ENCODE measurements around the gene VTI1A.
"Not testable (repeated sequence)": the region's sequence is repeated elsewhere in the genome, so short reads cannot be mapped to it uniquely, and the experiment has no call there.

VTI1A gene

DNA sequence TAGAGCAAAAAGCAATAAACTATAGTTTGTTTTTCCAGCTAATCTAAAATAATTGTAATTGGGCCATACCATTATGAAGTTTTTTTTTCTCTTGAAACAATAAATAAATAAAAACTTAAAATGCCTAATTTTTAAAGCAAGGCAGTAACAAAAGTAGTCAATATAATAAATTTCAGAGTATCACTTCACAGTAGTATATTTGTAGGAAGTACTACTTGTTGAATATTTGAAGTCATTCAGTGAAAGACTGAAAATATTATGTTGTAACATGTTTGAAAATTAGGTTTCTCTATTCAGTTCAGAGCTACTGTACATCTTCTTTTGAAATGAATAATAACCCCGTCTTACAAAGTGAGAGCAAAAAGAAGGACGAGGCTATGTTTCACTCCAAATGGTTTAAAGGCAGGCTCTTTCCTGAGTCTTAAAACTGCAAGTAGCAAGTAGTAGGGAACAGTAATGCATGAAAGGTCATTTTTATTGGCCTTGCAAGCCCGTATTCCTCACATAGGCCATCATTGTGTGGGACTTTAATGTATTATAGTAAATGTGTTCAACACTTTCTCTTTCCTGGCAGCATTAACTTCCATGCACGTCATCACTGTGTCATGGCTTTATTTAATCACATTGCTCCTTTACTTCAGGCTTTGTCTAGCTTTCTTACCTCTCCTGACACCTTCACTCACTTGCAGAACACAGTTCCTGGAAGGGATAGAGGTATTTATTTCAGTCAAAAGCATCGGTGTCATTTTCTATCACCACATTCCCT is 141.4 kb downstream of the VTI1A start:
- DNase-seq, result no peak

DNA sequence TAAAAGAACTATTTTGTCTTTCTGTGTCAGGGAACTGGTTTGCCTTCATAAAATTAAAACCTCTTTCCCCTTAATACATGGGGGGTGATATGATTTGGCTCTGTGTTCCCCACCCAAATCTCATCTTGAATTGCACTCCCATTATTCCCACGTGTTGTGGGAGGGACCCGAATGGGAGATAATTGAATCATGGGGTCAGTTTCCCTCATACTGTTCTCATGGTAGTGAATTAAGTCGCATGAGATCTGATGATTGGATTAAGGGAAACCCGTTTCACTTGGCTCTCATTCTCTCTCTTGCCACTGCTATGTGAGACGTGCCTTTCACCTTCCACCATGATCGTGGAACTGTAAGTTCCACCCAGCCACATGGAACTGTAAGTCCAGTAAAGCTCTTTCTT is 142.1 kb downstream of the VTI1A start:
- no peak for DNase-seq

DNA sequence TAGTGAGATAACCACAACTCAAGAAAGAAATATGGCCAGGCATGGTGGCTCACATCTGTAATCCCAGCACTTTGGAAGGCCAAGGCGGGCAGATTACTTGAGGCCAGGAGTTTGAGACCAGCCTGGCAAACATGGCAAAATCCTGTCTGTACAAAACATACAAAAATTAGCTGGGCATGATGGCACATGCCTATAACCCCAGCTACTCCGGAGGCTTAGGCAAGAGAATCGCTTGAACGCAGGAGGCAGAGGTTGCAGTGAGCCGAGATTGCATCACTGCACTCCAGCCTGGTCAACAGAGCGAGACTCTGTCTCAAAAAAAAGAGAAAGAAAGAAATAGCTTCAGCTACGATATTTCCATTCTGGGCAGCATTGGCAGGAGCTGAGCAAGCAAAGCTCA is 143.8 kb downstream of the VTI1A start:
- DNase-seq, result not testable (repeated sequence)

DNA sequence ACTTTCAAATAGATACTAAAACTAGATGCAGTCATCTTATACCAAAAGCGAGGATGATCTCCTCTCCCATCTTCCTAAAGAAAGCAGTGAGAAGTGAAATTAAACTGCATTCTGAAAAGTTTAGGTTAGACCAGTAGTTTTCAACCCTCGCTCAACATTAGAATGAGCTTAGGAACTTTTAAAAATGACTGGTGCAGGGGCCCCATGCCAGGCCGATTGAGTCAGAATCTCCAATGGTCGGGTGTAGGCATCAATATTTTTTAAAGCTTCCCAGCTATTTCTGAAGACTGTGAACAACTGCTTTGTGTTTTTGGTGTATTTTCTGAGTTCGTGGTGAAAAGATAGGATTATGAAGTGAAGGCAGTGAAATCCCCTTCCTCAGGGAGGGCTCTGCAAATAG is 146.0 kb downstream of the VTI1A start:
- DNase-seq, result no peak

DNA sequence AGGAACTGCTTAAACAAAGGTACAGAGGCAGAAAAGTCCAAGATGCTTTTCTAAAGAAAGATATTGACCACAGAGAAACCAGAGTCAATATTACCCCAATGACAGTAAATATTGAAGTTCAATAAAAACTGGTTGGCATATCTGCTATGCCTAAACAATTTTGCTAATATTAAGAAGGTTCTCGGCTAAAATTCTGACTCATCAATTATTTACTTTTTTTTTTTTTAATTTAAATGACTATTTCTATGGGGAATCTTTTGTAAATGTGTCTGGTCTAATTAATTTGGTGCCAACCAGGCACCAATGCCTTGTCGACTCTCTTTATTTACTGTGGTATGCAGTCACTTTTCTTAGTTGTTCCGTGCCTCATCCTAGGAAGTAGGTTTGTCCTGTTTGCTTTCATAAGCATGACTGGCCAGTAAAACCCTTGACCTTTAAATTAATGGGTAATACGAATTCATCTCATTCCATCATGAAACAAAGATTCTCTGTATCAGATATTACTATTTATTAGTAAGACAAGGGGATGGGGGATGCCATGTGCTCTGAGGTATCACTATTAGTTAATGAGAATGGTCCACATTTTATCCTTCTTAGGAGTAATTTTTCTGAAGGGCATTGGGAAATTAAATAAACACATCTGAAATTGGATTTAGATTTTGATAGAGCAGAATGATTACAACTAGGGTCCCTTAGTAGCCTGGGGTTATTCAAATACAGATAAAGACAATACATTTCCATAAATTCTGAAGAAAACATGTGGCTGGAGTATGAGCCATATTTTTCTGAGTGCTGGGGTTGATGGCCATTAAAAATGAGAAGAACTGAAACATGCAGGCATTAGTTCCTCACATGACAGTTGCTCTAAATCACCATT is 154.4 kb downstream of the VTI1A start:
- no peak for DNase-seq

DNA sequence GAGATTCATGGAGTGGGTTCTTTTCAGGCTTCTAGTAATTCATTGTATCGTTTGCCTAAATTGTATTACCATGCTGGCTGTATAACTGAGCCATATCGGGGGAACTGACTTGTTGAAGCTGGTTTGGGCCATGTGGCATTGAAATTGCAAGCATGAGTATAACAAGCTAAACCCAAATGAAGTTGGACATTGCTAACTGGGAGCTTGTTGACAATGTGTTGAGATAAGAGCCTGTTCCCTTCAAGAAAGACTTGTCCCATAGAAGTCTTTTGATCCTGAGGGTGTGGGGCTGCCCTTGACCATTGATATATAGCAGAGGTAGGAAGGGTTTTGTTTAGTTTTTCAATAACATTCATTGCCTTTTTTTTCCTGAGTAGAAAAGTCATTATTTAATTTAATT is 156.0 kb downstream of the VTI1A start:
- DNase-seq, result no peak

DNA sequence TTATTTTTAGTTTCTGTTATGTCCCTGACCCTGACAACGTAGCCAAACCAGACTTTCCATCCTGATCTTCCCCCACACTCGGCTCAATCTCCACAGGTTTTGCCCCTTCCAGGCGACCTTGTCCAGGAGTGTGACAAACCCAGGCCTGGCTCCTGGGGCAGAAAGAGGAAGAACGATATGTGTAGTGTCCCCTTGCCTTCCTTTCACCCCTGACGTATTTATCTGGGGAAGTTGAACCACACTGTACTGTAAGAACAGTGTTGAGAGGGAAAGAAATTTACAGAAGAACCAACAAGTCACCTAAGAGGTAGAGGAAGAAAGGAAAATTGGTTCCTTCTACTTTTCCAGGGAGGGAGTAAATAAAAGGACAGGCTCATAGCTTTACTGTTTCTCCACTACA is 158.0 kb downstream of the VTI1A start:
- DNase-seq, result no peak

DNA sequence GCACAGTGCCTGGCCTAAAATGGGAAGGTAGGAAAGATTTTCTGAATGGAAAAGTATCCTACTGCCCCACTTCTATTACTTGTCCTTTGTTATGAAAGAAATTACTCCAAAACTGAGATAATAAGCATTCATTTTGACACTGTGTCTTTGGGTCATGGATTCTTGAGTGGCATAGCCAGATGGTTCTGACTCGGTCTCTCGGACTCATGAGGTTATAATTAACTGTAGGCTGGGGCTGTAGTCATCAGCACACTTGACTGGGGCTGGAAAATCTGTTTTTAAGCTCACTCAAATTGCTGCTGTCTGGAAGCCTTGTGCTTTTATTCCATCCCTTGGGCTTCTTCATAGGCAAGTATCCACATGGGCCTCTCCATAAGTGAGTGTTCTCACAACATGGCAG is 160.5 kb downstream of the VTI1A start:
- no peak for DNase-seq

DNA sequence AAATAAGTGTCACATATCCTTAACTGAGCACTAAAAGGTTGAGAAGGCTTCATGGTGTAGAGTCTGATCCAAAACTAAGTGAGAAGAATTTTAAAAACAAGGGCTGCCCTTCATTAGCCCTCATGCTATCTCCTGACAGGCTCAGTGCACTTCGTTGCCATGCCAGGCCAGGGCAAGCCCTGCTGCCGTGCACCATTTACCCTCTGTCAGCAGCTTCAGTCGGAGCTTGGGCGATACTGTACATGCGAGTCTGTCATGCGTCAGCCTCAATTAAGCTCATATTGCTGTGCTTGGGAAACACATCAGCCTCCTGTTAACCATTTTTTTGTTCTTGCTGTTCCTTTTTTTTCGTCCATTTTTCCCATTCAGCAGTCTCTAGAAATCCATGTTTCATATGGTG is 166.6 kb downstream of the VTI1A start:
- no peak for DNase-seq

DNA sequence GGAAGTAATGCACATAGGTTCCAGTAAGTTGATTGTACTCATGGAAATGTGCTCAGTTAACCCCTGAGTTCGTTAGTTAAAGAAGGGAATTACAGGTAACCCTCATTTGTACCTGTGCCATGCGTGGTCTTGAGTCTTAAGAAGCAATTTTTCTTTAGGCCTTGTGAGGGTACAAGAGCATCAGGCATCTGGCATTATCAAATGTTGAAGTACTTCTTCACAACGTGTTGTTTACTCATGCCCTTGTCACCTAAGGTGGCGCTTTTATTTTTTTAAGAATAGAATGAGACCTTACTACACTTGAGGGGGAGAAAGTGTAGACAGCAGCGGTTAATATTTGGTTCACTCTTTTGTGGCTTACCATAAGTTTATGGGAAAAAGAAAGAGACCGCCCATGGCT is 167.1 kb downstream of the VTI1A start:
- DNase-seq, result no peak

DNA sequence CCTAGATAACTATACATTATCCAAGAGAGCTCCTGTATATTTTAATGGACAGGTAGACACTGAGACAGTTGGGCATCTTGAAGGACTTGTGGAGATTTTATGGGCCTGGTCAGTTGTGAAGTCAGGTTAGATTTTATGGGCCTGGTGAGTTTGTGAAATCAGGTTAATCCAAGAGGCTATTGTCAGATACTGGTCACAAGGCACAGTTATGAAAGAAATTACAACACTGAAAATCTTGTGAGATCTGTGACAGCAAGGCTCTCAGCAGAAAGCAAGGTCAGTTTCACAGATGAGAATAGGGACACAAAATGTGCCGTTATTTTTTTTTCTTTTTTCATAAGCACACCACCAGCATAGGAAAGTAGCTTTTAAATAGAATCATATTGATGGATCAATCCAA is 167.6 kb downstream of the VTI1A start:
- no peak for DNase-seq

DNA sequence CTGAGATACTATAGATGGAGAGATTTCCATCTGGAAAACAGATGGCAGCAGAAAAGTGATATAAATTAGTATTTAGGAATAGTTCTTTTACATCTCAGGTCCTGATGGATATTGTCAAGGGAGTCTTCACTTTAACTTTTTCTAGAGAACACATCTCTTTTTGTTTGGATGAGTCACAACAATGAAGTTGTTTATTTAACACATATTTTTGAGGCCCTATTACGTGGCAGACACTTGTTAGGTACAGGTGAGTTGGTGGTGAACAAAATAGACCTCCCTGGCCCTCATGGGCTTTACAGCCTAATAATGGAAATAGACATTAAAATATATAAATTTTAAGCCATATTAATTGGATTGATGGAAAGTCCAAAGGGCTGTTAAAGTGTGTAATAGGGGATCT is 168.3 kb downstream of the VTI1A start:
- DNase-seq, result no peak

DNA sequence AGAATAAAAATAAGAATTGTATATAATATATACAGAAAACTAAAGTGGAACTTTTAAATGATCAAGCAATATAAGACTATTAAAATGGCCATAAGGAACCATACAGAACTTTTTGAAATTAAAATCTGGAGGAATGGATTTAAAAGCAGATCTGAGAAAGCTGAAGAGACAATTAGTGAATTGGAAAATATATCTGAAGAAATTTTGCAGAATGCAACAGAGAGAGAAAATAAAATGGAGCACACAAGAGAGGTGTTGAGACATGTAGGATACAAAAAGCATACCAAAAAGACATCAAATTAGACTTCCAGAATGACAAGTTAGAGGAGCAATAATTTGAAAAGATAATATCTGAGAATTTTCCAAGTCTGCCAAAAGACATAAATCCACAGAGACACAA is 169.6 kb downstream of the VTI1A start:
- no peak for DNase-seq

DNA sequence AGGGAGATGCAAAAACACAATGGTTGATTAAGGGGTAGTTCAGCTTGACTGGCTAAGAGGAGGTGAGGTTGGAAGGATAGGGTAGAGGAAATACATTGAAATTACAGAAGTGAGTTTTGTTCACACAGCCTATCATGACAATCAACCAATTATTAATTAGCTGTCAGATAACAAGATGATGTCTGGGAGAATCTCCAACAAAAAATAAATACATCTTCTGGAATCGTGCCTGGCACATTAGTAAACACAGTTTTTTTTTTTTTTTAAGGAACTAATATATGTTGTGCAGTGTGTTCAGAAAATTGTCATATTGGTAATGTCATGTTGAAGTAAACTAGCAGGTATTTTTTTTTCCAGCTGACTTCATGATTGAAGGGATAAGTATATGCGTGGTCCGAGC is 171.8 kb downstream of the VTI1A start:
- DNase-seq, result no peak

DNA sequence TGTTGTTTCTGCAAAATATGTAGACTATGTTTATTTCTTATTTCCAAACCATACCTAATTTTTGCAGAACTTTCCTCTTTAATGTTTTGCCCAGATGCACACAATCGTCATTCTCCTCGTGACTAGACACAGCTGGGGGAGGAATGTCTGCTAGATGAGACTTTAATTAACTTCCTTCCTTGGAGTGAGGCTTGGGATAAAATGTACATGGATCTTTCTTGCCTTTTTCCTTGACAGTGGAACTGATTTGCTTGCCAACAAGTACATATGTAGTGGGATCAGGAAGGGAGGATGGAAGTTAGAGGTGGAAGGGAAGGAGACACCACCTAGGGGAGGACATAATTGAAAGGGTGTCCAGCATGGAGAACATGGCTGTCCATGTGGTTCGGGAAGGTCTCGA is 172.5 kb downstream of the VTI1A start:
- DNase-seq, result no peak

DNA sequence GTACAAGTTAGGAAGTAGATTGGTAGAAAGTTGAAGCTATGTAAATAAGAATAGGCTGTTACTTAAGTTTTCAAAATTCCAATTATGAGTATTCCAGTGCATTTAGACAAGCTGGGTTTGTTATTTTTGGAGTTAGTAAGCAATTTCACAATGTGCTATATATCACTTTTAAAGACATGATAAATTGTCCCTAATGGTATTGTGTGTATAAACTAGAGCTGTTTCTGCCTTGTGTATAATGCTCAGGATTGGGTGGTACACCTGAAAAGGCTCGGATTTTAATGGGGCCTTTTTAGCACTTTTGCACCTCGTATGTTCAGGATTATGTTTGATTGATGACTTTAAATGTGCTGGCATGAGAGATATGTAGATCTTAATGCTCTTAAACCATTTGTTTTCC is 175.8 kb downstream of the VTI1A start:
- no peak for DNase-seq

DNA sequence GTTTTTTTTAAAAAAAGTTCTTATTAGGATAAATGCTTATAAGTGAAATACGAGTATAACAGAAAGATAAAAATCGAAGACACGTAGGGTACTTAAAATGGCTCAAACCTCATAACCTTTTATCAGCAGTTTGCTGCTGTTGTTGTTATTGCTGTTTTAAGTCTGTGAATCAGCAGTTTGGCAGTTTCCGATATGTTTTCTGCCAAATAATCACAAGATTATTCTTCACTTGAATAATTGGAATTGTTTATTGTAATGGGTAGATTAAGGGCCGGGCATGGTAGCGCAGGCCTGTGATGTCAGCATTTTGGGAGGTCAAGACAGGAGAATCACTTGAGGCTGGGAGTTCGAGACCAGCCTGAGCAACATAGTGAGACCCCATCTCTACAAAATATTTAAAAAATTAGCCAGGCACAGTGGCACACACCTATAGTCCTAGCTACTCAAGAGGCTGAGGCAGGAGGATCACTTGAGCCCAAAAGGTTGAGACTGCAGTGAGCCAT is 177.6 kb downstream of the VTI1A start:
- no peak for DNase-seq

DNA sequence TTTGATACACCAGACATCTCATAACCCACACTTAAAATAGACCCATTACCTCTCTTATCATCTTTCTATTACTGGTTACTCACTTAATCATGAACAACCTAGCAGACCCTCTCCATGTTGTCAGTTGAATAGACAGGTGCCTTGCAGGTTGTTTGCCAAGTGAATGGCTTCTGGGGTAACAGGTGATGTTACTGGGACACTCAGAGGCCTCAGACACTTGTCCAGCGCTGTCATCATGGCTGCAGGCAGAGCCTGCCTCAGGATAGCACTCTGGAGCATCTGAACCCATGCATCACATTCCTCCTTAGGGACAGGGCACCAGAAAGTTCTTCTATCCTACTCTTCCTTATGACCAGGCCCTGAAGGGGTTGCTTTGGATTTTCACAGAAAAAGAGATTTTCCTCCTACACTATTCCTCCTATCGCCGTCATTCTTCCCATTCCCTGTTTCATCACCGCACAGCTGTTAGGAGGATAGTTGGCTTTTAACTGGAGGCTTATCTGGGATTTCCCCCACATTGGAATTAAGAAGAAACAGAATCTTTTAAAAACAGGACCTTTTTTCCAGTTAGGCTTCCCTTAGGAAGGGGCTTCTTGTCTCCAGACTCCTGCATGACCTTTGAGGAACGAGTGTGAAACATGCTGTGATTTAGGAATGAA is 182.1 kb downstream of the VTI1A start:
- no peak for DNase-seq

DNA sequence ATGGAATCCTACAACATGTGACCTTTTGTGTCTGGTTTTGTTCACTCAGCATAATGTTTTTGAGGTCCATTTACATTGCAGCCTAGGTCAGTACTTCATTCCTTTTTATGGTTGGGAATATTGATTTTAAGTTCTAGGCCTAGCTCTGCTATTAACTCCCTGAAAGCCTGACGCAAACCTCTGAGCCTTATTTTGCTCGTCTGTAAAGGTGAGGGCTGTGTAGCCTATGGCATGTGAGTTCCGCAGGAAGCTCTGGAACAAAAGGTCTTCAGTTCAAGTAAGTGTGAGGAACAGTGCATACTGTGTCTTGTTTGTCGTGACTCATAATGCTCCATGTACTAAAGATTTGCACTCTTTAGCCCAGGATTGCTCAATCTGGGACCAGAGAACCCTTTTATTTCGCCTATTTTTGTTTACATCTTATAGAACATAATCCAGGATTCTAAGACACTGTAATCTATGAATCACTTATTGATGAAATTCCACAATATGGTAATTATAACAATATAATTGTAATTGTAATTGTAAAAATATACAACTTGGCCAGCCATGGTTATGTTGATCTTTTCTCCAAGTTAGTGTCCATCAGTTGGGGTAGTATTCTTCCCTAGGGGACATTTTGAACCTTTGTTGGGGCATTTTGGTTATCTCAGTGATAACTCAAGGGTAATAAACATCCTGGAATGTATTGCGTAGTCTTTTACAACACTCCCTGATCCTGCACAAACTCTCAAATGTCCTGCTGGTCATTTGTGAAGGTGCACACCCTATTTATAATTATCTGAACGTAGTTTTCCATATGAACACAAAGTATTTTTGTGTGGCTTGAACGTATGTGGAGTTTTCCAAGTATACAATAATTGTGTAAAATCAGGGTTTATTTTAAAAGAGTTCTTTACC is 184.7 kb downstream of the VTI1A start:
- DNase-seq, result no peak

DNA sequence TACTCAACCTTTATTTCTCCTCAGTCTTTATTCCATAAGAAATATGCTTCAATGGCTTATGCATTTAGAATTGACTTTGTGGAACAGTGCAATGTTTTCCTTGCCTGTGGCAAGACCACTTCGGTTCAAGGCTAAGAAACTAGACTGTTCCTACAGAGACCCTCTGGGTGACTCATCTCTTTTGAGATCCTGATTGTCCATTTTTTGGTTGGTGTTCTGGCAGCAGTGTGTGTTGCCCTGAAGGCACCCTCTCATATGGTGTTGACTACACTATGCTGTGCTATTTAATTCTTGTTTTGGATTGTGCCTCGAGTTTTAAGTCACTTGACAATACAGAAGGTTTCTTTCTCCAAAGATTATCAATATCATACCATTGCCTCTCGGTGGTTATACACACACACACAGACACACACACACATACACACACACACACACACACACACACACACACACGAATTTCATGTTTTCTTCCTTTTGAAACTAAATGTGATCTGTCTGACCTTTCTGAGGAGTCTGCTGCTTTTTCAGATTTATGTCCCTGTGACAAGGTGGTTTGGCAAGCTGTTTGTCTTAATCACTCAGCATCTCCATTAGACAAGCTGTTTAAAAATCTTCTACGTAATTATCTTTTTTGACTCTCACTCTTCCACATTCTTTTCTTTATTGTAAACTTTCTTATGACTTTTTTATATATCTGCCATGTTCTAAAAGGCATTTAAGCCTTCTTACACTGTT is 187.2 kb downstream of the VTI1A start:
- DNase-seq, result no peak

DNA sequence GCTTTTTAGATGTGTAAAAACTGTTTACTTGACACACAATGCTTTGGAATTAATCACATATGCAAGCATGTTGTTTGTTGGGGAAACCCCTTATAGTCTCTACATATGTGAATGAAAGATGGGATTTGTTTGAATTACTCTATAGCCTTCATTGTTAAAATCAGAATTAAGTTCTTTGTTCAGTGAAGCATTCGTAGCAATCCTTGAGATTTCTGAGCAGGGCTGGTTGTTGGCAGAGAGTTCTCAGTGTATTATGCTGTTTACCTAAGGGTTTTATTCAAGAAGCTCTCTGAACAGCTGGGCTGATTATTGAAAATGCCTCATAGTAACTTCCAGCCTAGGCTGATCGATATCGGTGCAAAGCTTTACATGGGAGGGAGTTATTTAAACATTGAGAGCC is 190.9 kb downstream of the VTI1A start:
- no peak for DNase-seq

Data from right kidney (tissue), 1 donor.